GM18907 (cell line): ENCODE results near the gene KLRG1.

ENCODE experiments used
- ATAC-seq: cut with Tn5 transposase; IDR thresholded peaks from one replicate; pipeline ENCODE4 v1.9.1; 2021; ENCODE audit warnings: mild to moderate bottlenecking, moderate library complexity; ENCODE audit not compliant: unreplicated experiment

Gene KLRG1

GRCh38 chr12:8985213-8985754 is 4.1 kb upstream of the KLRG1 start:
- no peak for ATAC-seq

GRCh38 chr12:8987163-8987562 is 2.2 kb upstream of the KLRG1 start:
- ATAC-seq, result no peak

- no peak for ATAC-seq
Measured at GRCh38 chr12:8987685-8988084, 1.7 kb upstream of the KLRG1 start.

GRCh38 chr12:8991371-8992345 is 2.3 kb downstream of the KLRG1 start:
- no peak for ATAC-seq

GRCh38 chr12:8993827-8994226 is 4.5 kb downstream of the KLRG1 start:
- no peak for ATAC-seq

GRCh38 chr12:8995021-8995775 is 5.9 kb downstream of the KLRG1 start:
- no peak for ATAC-seq

- peak; percentile 96 for ATAC-seq
Measured at GRCh38 chr12:8996682-8997405, 7.5 kb downstream of the KLRG1 start.

GRCh38 chr12:9001233-9001632 is 11.9 kb downstream of the KLRG1 start:
- ATAC-seq, result no peak

GRCh38 chr12:9002335-9002734 is 13.0 kb downstream of the KLRG1 start:
- ATAC-seq, result no peak

GRCh38 chr12:9022592-9022991 is 33.2 kb downstream of the KLRG1 start:
- ATAC-seq, result no peak

- ATAC-seq, result no peak
Measured at GRCh38 chr12:9024512-9024911, 35.2 kb downstream of the KLRG1 start.

GRCh38 chr12:9027161-9028059 is 38.1 kb downstream of the KLRG1 start:
- no peak for ATAC-seq

GRCh38 chr12:9030776-9031175 is 41.4 kb downstream of the KLRG1 start:
- ATAC-seq, result no peak

- no peak for ATAC-seq
Measured at GRCh38 chr12:9032202-9032964, 43.0 kb downstream of the KLRG1 start.

GRCh38 chr12:9033265-9033887 is 44.0 kb downstream of the KLRG1 start:
- no peak for ATAC-seq

GRCh38 chr12:9034095-9034494 is 44.7 kb downstream of the KLRG1 start:
- ATAC-seq, result no peak

- no peak for ATAC-seq
Measured at GRCh38 chr12:9036227-9036626, 46.9 kb downstream of the KLRG1 start.

- no peak for ATAC-seq
Measured at GRCh38 chr12:9037431-9037830, 48.1 kb downstream of the KLRG1 start.
